KOPT-K1 (cell line): ENCODE results near the gene NEDD4.
"Not testable (repeated sequence)": the region's sequence is repeated elsewhere in the genome, so short reads cannot be mapped to it uniquely, and the experiment has no call there.

Experiments
- H3K27ac ChIP-seq: fragments of 200-600 bp; sonication (generic); 2 replicates; pipeline ENCODE4 v1.5.1; 2016; ENCODE audit warnings: antibody characterized with exemption, mild to moderate bottlenecking, low read depth, low read length; ENCODE audit not compliant: poor library complexity, severe bottlenecking
- H3K36me3 ChIP-seq: fragments of 200-600 bp; sonication (generic); 2 replicates; pipeline ENCODE4 v1.5.1; 2017; ENCODE audit warnings: antibody characterized with exemption, mild to moderate bottlenecking, low read length, moderate library complexity; ENCODE audit not compliant: insufficient read depth
- H3K9me3 ChIP-seq: fragments of 200-600 bp; sonication (generic); 2 replicates; pipeline ENCODE4 v1.5.1; 2017; ENCODE audit warnings: antibody characterized with exemption, low read length, mild to moderate bottlenecking; ENCODE audit not compliant: insufficient read depth, poor library complexity, severe bottlenecking

The NEDD4 gene

DNA sequence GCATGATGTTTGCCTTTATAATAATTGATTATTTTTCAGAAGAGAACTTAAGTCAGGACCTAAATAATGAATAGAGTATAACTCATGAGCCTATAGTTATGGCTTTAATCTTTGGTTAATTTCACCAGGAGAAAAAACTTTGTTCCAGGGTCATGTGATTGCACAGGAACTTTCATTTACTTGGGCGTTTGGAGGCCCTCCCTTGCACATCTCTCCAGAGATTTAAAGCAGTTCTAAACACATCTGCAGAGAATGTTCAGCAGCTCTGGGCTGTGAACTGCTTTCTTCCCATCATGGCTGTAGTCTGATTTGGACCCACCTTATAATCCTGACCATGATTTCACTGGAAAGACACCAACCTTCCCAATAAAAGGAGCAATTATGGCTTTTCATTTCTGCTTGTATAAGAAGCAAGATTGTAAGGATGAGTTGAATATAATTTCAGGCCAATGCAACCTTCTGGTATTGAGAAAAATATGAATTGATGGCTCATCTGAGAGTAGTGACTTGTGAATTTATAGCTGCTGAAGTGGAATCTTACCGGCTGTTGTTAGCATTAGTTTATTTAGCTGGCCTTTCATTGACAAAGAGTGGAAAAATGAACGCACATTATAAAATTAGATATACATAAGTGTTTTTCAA lies 169.6 kb downstream of the NEDD4 start:
- no peak overlapping the region for H3K27ac ChIP-seq
- H3K36me3 ChIP-seq, result no peaks in the 10 kb centered on the region; the same call in 1 of the 2 replicates
- H3K9me3 ChIP-seq, result no peaks in the 10 kb centered on the region

DNA sequence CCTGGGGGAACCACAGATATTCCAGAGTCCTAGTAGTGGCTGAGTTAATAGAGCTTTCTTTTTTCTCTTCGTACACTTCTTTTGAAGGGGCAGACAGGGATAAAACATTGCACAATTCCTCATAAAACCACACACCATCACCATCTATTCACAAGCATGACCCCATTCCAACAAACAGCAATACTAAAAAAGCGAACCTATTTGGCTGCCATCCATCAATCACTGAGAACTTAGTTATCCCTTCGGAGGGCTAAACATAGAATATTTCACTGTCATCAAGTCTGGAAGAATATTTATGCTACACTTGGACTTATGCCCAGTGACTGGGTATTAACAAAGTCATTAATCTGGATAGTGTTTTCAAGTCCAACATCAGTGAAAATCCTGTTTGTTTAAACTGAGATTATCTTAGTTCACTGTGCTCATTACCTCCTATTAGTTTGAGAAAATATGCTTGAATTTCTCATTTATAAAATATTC lies 170.2 kb downstream of the NEDD4 start:
- Histone ChIP-seq H3K9me3 (no peaks in the 10 kb centered on the region), H3K27ac (no peak overlapping the region), H3K36me3 (no peaks in the 10 kb centered on the region; the same call in 1 of the 2 replicates)

DNA sequence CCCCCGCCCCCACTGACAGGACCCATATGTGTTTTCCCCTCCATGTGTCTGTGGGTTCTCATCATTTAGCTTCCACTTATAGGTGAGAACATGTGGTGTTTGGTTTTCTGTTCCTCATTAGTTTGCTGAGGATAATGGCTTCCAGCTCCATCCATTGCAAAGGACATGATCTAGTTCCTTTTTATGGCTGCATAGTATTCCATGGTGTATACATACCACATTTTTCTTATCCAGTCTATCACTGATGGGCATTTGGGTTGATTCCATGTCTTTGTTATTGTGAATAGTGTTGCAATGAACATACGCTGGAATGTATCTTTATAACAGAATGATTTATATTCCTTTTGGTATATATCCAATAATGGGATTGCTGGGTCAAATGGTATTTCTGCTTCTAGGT lies 171.7 kb downstream of the NEDD4 start:
- not testable (repeated sequence) for H3K9me3 ChIP-seq

DNA sequence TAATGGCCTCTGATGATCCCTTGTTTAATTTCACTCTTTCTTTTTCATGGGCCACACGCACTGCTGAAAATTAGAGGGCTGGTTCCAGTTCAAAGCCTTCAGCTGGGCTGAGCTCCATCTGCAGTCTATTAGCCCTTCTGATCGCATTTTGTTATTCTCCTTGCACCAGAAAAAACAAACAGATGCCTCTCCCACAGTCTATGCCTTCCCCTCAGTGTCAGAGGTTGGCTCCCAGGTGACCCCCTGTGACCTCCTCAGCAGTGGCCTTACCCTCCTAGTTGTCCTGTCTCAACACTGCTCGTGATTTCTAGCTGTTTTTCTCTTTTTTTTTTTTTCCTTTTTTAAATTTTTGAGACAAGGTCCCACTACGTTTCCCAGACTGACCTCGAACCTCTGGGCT lies 173.4 kb downstream of the NEDD4 start:
- H3K36me3 ChIP-seq, result no peaks in the 10 kb centered on the region
- no peaks in the 10 kb centered on the region for H3K9me3 ChIP-seq

More for the DNA sequence above, 171.7 kb downstream of the NEDD4 start:
- H3K36me3 ChIP-seq, H3K27ac ChIP-seq: not testable (repeated sequence)

DNA sequence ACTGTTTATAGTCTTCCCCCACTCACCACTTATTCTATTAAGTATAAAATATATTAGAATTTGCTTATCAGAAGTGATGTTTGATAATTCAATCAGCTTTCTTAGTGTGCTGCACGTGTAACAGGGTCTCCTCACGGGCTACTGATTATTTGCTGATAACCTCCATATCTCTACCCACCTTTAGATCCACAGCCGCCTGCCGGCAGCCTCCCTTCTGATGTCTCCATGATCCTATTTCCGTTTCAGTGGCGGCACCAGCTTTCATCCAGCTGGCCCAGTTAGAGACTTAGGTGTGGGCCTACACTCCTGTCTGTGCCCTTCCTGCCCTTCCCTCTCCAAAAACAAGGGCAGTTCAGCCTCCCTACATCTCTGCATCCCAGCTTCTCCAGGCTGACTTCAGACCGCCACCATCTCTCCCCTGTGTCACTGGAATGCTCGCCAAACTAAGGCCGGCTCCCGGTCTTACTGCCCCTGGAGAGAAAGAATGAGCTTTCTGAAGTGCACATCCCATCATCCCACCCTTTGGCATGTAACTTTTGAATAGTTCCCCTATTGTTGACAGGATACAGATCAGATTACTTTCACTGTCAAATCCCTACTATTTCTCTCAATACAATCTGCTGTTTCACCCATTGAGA lies 173.9 kb downstream of the NEDD4 start:
- H3K9me3 ChIP-seq, result no peaks in the 10 kb centered on the region
- H3K36me3 ChIP-seq, result no peaks in the 10 kb centered on the region
- no peak overlapping the region for H3K27ac ChIP-seq

More for the DNA sequence above, 173.4 kb downstream of the NEDD4 start:
- no peak overlapping the region for H3K27ac ChIP-seq

DNA sequence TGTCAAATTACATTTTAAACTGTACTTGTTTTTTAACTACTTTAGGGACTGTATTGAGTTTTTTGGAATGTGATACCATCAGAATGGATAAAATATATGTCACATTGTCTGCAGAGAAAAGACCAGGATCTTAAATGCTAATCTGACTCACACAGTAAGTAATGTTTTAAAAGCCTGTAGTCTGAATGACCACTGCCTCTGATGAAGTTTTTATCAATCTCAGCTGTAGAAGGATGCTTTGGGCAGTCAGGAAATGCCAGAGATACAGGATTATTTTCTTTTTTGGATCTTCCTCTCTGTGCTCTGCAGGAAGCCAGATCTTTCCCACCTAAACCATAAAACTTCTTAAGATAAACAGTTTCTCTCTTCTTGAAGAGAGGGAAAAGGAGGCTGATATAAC lies 177.4 kb downstream of the NEDD4 start:
- no peak overlapping the region for H3K27ac ChIP-seq
- H3K36me3 ChIP-seq, result no peaks in the 10 kb centered on the region
- no peaks in the 10 kb centered on the region for H3K9me3 ChIP-seq

DNA sequence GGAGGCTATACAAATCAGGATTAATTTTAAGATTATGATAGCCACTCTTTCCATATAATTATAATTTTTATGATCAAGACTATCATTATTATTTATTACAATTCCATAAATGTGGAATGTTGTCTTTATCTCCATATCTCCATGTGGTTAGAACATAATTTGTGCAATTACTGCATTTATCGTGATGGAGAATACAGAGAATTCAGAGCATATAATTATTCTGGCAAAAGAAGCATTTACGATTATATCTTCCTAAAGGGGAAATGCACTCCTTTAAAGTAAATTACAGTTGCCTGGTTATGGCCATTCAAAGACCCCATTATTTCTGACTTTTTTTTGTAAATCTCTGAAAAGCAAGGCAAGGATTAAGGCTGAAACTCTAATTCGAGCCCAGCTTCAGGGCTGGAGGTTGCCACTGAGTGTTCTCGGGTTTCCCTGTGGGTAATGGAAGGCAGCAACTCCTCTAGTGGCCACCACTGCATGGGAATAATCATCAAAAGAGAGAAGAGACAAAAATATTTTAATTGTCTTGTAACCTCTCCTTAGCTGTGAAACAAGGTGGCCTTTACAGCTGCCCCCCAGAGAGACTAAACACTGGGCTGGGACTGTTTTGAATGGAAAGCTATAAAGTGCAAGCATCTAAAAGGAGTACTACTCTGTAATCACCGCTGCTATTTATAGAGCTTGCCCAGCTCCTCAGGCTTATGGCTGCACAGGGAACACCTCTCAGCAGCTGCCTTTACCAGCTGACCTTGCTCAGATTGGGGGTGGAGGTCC lies 190.6 kb downstream of the NEDD4 start:
- Histone ChIP-seq H3K36me3 (no peaks in the 10 kb centered on the region), H3K27ac (no peak overlapping the region), H3K9me3 (no peaks in the 10 kb centered on the region)

DNA sequence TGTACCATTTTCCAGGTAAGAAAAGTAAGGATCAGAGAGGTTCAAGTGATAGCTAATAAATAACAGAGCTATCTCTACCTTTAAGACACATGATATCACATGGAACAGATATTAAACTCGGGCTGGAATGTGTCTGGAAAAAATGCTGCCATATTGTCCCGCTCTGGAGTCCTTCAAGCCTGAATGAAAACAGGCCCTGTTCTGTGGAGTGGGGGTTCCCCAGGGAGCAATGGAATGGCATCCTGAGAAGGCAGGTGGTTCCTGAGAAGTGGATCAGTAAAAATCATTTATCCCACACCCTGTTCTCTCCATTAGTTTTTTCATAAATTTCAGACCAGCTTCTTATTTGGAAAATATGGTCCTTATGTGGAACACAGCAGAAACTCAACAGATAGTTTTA lies 193.2 kb downstream of the NEDD4 start:
- H3K36me3 ChIP-seq, result no peaks in the 10 kb centered on the region
- H3K9me3 ChIP-seq, result no peaks in the 10 kb centered on the region
- no peak overlapping the region for H3K27ac ChIP-seq

DNA sequence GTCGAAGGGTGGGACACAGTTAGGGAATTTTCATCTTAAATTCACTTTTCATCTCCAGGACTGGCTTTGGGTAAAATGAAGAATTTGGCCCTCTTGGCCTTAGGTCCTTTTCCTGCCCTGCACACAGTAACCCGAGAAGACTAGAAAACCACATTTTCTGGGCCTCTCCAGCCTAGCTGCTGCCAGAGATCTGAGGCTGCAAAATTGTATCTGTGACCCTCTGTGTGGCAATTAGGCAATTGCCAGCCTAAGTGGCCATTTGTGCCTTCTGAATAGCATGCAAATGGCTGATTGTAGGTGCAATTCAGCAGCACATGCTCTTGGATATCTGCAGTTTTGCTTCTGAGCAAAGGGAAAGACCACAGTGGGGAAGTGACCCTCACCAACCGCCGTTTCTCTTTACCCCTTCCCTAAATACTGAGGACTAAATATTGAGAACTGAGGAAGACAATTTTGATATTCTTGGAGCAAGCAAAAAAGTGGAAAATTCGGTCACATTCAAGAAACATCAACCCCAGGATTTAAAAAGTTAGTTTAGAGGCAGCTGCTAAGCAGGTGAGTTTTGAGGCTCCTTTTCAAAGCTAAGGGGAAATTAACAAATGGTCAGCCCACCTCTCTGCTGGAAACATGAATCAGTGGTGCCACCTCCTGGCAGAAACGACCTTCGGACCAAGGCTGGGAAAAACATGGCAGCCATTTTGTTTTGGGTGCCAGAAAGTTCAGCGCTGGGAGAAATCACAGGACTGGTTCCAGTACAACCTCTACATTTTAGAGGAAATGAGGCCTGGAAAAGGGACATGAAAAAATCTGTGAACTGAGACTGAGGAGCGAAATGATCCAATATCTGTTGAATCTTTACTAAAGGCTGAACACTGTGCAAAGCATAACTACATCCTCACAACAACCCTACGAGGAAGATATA lies 193.9 kb downstream of the NEDD4 start:
- H3K36me3 ChIP-seq, result no peaks in the 10 kb centered on the region
- no peak overlapping the region for H3K27ac ChIP-seq
- H3K9me3 ChIP-seq, result peaks cover 5% of the 10 kb centered on the region

DNA sequence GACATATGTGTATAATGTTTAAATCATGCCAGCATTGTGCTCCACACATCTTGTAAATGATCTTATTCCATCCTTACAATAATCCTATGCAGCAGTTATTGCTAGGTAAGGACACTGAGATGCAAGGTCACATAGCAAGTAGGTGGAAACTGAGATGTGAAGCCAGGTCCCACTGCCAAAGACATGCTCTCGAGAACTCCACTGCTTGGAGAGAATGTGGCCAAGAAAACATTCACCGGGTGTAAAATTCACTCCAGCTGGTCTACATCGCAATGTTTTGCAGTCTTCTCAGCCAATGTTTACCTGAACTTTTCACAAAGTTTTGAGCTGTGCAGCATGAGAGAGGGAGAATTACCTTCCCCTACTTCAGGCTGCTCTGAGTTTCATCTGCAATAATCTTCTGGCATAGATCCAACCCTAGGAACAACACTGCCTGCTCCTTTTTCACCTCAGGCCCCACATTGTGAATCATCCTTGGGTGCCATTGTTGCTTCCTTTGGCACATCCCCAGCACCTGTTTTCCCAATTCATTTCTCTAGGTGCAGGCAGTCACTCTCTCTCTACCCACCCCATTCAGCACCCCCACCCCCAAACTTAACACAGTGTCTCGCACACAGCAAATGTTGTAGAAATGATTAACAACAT lies 197.0 kb downstream of the NEDD4 start:
- H3K9me3 ChIP-seq, result peaks cover 19% of the 10 kb centered on the region
- H3K27ac ChIP-seq, result no peak overlapping the region
- no peaks in the 10 kb centered on the region for H3K36me3 ChIP-seq

DNA sequence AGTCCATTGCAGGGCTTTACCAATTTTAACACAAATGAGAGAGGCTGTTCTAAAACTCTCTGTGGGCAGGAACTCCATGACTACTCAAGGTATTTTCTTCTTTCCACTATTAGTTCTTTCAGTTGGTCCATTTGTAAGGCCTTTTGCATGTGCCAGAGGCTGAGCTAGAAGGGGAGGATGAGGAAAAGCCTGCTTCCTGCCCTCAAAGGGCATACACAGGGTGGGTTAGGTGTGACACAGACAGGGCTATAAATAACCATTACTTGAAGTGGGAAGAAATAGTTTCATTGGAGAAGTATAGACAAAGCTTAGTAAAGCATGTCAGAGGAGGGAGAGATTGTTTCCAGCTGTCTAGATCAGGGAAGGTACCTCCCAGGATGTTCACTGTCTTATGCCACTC lies 198.4 kb downstream of the NEDD4 start:
- H3K9me3 ChIP-seq, result peaks cover 19% of the 10 kb centered on the region
- no peaks in the 10 kb centered on the region for H3K36me3 ChIP-seq
- no peak overlapping the region for H3K27ac ChIP-seq

DNA sequence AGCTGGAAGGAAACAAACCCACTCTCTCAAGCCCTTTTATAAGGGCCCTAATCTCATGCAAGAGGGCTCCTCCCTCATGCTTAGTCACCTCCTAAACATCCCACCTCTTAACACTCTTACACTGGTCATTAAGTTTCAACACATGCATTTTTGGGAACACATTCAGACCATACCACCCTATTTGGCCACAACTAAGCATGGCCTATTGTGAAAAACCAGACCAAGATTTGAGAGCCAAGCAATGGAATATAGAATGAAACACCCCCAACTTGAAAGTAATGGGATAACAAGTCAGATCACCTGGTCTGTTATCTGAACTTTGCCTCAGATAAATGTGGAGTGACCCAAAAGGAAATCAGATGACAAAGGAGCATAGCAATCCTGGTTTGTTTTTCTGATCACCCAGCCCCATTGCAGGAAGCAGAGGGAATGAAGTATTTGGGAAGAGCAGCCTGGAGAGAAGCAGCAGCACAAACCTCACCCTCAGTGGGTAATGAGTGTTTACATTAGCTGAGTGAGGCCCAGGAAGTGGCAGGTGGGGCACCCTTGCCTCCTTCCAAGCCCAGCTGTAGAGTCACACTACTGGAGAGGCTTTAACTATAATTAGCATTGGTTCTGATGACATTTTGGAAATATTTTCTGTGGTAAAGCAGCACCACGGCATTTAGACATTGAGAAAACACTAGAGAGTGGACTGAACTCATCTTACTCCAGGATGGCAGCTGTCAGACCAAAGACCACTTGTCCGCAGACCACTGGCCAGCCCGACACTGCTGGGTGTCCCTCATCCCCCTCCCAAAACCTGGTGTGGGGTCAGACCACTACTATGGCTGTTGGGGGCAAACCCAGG lies 201.6 kb downstream of the NEDD4 start:
- Histone ChIP-seq H3K36me3 (no peaks in the 10 kb centered on the region), H3K27ac (no peak overlapping the region)

DNA sequence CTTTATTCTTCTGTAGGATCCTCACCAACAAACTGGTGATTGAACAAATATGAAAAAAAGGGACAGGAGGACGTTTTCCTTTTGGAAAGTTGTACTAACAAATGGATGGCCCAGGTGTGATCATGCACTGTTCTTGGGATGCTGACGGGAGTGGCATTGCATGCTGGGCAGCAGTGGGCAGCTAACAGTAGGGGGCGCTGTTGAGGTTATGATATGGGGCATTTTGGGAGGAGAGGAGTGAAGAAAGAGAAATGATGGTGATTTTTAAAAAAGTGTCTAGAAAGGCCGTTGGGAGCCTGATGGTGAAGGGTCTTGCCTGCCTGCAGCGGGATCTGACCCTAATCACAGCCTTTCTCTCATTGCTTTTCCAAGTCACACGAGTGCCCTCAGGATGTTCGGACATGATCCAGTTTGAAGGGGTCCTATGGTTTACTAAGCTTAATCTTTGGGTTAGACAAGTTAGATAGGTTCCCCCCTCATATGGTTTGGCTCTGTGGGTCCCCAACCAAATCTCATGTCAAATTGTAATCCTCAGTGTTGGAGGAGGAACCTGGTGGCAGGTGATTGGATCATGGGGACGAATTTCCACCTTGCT lies 204.2 kb downstream of the NEDD4 start:
- H3K36me3 ChIP-seq, result no peaks in the 10 kb centered on the region
- H3K9me3 ChIP-seq, result peaks cover 10% of the 10 kb centered on the region
- no peak overlapping the region for H3K27ac ChIP-seq

More for the DNA sequence above, 201.6 kb downstream of the NEDD4 start:
- peaks cover 19% of the 10 kb centered on the region for H3K9me3 ChIP-seq
